Measurements from ENCODE around the gene C1GALT1.

DNA sequence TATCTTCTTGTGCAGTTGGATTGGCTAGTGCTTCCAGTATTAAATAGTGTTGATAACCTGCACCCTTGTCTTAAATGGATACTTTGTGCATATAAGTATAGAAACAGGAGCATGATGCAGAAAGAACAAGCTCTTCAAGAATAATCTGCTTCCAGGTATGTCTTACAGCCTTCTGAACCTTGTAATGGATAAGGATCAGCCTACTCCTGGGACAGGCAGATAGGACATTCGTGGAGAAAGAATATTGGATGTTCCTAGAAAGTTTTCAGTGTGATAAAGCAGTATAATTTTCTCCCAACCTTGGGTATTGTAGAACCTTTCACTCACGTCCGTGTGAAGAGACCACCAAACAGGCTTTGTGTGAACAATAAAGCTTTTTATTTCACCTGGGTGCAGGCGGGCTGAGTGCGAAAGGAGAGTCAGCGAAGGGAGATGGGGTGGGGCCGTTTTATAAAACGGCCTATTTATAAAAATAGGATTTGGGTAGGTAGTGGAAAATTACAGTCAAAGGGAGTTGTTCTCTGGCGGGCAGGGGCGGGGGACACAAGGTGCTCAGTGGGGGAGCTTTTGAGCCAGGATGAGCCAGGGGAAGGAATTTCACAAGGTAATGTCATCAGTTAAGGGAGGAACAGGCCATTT lies 27.2 kb downstream of the C1GALT1 start:
- TF ChIP-seq, protein P1, sequence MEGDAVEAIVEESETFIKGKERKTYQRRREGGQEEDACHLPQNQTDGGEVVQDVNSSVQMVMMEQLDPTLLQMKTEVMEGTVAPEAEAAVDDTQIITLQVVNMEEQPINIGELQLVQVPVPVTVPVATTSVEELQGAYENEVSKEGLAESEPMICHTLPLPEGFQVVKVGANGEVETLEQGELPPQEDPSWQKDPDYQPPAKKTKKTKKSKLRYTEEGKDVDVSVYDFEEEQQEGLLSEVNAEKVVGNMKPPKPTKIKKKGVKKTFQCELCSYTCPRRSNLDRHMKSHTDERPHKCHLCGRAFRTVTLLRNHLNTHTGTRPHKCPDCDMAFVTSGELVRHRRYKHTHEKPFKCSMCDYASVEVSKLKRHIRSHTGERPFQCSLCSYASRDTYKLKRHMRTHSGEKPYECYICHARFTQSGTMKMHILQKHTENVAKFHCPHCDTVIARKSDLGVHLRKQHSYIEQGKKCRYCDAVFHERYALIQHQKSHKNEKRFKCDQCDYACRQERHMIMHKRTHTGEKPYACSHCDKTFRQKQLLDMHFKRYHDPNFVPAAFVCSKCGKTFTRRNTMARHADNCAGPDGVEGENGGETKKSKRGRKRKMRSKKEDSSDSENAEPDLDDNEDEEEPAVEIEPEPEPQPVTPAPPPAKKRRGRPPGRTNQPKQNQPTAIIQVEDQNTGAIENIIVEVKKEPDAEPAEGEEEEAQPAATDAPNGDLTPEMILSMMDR (IDR thresholded peaks at IDR 0.05) = no peak
- TF ChIP-seq POLR2A (IDR thresholded peaks at IDR 0.05) = no peak
